Measurements from ENCODE around the gene MPP1.
A peak's percentile ranks its signal among the peaks of the same experiment; 100 is the strongest.

MPP1 gene

DNA sequence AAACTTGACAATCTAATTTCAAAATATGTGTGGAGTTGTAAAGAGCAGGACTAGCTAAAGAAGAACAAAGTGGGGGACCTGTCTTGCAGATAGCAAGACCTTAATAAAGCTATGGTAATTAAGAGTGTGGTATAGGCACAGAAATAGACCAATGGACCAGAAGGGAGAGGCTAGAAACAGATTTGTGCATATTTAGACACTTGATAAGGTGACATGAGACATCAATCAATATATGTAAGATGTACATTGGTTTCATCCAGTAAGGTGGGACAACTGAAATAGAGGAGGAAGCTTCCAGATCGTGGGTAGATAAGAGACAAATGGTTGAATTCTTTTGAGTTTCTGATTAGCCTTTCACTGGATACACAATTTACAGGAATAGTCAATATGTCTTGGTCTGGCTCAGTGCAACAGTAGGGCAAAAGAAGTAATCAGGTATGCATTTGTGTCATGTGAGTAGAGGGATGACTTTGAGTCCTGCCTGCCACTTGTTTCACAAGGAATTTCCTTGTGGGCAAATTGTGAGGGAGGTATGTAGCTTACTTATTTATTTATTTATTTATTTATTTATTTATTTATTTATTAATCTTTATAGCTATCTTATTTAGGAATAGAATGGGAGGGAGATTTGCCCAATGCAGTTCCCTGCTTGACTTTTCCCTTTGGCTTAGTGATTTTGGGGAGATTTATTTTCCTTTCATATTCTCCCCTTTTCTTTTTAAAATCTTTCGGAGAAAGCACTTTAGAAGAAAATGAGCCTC, 7.2 kb upstream of the MPP1 start:
- no peak for DNase-seq (ENCODE audit: low read depth)
- H3K4me3 ChIP-seq (ENCODE audit: low read length), result no peak overlapping the region
- TF ChIP-seq, protein P1, sequence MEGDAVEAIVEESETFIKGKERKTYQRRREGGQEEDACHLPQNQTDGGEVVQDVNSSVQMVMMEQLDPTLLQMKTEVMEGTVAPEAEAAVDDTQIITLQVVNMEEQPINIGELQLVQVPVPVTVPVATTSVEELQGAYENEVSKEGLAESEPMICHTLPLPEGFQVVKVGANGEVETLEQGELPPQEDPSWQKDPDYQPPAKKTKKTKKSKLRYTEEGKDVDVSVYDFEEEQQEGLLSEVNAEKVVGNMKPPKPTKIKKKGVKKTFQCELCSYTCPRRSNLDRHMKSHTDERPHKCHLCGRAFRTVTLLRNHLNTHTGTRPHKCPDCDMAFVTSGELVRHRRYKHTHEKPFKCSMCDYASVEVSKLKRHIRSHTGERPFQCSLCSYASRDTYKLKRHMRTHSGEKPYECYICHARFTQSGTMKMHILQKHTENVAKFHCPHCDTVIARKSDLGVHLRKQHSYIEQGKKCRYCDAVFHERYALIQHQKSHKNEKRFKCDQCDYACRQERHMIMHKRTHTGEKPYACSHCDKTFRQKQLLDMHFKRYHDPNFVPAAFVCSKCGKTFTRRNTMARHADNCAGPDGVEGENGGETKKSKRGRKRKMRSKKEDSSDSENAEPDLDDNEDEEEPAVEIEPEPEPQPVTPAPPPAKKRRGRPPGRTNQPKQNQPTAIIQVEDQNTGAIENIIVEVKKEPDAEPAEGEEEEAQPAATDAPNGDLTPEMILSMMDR (IDR thresholded peaks at IDR 0.05; ENCODE audit: insufficient read depth, low read depth, low read length, missing control alignments), result no peak

DNA sequence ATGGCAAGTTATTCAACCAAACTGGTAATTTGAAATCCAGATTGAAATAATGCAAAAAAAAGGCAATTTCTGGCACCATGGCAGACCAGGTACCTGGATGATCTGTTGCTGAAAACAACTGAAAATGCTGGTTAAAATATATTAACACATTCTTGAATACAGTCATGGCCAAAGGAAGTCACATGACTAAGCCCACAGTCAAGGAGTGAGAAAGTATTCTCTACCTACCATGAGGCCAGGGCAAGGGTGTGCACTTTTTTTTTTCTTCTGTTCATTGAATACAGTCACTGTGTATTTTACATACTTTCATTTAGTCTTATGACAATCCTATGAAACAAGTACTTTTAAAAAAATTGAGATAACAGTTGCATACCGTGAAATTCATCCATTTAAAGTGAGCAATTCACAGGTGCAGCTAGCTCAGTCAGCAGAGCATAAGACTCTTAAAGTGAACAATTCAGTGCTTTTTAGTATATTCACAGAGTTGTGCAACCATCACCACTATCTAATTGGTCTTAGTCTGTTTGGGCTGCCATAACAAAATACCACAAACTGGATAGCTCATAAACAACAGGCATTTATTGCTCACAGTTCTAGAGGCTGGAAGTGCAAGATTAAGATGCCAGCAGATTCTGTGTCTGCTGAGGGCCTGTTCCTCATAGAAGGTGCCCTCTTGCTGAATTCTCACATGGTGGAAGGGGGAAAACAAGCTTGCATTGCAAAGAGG, 4.8 kb upstream of the MPP1 start:
- TF ChIP-seq, protein P1 (IDR thresholded peaks at IDR 0.05; ENCODE audit: insufficient read depth, low read depth, low read length, missing control alignments), result no peak
- no peak for DNase-seq (ENCODE audit: low read depth)
- H3K4me3 ChIP-seq (ENCODE audit: low read length), result no peak overlapping the region

DNA sequence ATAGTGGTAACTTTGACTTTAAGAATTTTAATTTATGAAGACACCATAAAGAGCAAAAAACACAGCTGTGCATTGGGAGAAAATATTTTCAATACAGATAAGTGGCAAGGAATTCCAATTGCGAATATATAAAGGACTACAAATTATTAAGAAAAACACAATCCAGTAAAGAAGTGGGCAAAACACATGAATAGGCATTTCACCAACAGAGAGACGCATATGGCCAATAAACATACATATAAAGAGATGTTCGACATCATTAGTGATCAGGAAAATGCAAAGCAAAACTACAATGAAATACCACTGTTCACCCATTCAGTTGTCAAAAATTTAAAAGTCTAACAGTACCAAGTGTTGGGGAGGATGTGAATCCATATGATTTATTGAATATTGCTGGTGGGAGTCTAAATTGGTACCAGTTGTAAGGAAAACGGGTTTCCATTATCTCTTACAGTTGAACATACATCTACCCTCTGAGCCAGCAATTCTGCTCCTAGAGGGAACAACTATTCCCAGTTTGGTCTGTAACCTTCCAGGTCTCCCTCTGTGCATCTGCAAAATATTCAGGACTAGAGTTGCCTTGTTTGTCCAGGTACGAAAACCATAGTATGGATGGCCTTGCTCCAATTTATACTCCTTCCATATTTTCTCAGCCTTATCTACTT, 1.7 kb upstream of the MPP1 start:
- H3K4me3 ChIP-seq (ENCODE audit: low read length), result no peak overlapping the region
- no peak for DNase-seq (ENCODE audit: low read depth)
- TF ChIP-seq, protein P1 (IDR thresholded peaks at IDR 0.05; ENCODE audit: insufficient read depth, low read depth, low read length, missing control alignments), result no peak

DNA sequence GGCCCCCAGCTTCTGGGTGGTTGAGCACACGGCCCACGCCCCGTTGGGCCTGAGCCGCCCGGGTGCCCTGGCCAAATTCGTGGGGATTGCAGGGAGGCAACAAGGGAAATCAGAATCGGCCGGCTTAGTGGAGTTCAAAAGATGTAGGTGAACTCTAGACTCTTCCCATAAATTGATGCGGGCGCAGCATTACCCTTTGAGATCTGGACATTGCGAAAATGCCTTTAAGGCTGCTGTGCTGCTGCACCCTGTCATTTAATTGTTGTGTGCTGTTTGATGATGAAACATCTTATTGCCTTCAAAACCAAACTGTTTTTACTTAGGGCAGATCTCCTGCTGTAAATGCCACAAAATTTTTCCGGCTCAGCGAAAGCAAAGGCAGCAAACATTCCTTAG, 409 bp upstream of the MPP1 start:
- TF ChIP-seq, protein P1 (IDR thresholded peaks at IDR 0.05; ENCODE audit: insufficient read depth, low read depth, low read length, missing control alignments), result no peak
- peak overlapping the region; percentile 39 for H3K4me3 ChIP-seq (ENCODE audit: low read length)
- DNase-seq (ENCODE audit: low read depth), result peak; percentile 17

DNA sequence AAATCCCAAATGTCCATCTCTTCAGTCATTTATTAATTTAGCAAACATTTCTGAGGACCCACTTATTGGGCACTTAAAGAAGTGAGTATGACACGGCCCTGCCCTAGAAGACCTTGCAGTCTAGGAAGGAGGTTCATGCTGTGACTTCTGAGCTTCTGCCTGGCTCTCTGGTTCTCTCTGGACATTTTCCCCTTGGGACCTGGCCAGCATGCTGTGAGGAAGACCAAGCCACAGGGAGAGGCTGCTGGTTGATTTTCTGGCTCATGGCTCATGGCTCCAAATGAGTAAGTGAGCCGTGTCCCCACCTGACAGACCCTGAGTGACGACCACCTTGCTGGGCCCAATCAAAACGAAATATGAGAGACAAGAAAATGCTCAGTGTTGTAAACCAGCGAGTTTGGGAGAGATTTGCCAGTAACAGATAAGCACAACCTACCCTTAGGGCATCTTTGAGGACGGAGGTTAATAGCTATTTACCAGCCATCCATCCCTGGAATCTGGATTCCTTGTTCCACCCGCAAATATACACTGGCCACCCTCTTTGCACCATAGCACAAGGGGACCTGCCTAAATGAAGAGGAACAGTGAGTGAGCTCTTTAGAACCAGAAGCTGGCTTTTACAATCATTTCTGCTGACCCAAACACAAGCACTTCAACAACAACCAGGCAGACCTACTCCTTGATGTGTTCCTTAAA, 876 bp downstream of the MPP1 start:
- TF ChIP-seq, protein P1 (IDR thresholded peaks at IDR 0.05; ENCODE audit: insufficient read depth, low read depth, low read length, missing control alignments), result no peak
- peak overlapping the region; percentile 43 for H3K4me3 ChIP-seq (ENCODE audit: low read length)
- DNase-seq (ENCODE audit: low read depth), result no peak

DNA sequence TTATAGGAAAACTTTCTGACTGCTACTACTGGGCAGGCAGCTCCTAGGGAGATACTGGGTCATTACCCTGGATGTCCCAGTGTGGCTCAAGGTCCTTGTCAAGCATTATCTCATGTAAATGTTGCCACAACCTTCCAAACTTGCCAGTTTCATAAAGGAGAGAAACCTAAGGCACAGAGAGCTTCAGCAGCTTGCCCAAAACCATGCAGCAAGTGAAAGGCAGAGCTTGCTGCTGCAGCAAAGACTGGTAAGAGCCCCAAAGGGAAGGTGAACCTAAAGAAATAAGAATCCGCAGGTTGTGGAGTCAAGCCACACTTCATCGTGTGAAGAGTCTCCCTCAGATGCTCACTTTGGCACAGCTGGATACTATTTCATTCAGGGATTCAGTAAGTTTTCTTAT, 2.3 kb downstream of the MPP1 start:
- no peak for DNase-seq (ENCODE audit: low read depth)
- TF ChIP-seq, protein P1 (IDR thresholded peaks at IDR 0.05; ENCODE audit: insufficient read depth, low read depth, low read length, missing control alignments), result no peak
- no peak overlapping the region for H3K4me3 ChIP-seq (ENCODE audit: low read length)

Data from epithelial cell of esophagus (primary cell).